HCT116 (cell line): Measurements from ENCODE around the gene ZNF358.

Source experiments
- CEBPB ChIP-seq: IDR thresholded peaks from 2 replicates; pipeline ENCODE4 v1.6.1; 2012; ENCODE audit warnings: low read depth
- CTCF ChIP-seq, 3 experiments: fragments of 200-600 bp in 1 of 3; sonication (generic) in 1 of 3; IDR thresholded peaks in 2 of 3; conservative IDR thresholded peaks in 1 of 3; 2 replicates each; pipeline ENCODE4 v1.5.1; 2012 to 2017; ENCODE audit warnings: low read depth in 2 of 3, low read length in 2 of 3, antibody characterized with exemption in 1 of 3, borderline replicate concordance in 1 of 3, control low read depth in 1 of 3, mild to moderate bottlenecking in 1 of 3, mixed read lengths in 1 of 3, mixed run types in 1 of 3, moderate library complexity in 1 of 3; ENCODE audit not compliant: insufficient read depth in 1 of 3
- EZH2phosphoT487 ChIP-seq: fragments of 200-600 bp; IDR thresholded peaks from 2 replicates; pipeline ENCODE4 v1.6.1; 2018; ENCODE audit warnings: antibody characterized with exemption, borderline replicate concordance
- JUND ChIP-seq: IDR thresholded peaks from 2 replicates; pipeline ENCODE4 v1.6.1; 2012
- POLR2A ChIP-seq: IDR thresholded peaks from 2 replicates; pipeline ENCODE4 v1.7.0; 2011; ENCODE audit warnings: borderline replicate concordance; ENCODE audit not compliant: insufficient read depth, insufficient read length; ENCODE audit errors: extremely low read depth
- RAD21 ChIP-seq: IDR thresholded peaks from 2 replicates; pipeline ENCODE4 v1.6.1; 2012; ENCODE audit warnings: low read depth, mild to moderate bottlenecking
- SIN3A ChIP-seq: IDR thresholded peaks from 2 replicates; pipeline ENCODE4 v1.6.1; 2012; ENCODE audit warnings: low read depth

DNA sequence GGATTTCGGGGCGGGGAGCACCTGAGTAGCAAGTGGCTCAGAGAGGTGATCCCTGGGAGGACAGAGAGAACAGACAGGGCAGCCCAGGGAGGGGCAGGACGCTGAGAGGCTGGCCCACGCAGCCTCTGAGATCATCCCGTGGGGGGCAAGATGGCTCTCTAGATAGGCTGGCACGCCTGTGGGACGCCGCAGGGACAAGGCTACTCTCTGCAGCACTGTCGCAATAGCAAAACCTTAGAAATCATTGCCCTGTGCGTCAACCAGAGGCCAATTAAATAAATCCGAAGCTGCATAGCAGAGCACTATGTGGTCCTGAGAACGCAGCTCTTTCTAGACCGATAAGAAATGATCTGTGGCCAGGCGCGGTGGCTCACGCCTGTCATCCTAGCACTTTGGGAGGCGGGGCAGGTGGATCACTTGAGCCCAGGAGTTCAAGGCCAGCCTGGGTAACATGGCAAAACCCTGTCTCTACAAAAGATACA, 32.1 kb upstream of the ZNF358 start:
- TF ChIP-seq CTCF (IDR thresholded peaks at IDR 0.05 in 2 of 3, conservative IDR thresholded peaks at IDR 0.05 in 1 of 3; ENCODE audit: borderline replicate concordance in 1 of 3, insufficient read depth in 1 of 3, low read depth in 2 of 3, low read length in 2 of 3) (no peak), SIN3A (no peak), POLR2A (no peak), EZH2phosphoT487 (no peak), CEBPB (no peak), RAD21 (no peak), JUND (no peak)
